Peyer's patch (tissue), 4 donors: Measurements from ENCODE around the gene DNER.

Source experiments
- CTCF ChIP-seq, 6 experiments: fragments of 450-650 bp in 4 of 6; fragments of 200-600 bp in 2 of 6; sonication (generic) in 1 of 6; IDR thresholded peaks; one replicate each; pipeline ENCODE4 v1.5.1; 2017 to 2019; ENCODE audit warnings: antibody characterized with exemption in 6 of 6, mild to moderate bottlenecking in 3 of 6, moderate library complexity in 1 of 6
- POLR2A ChIP-seq, 2 donors: fragments of 450-650 bp; IDR thresholded peaks; one replicate each; pipeline ENCODE4 v1.5.1; 2017; ENCODE audit warnings: antibody characterized with exemption in 2 of 2, mild to moderate bottlenecking in 2 of 2, moderate library complexity in 2 of 2

DNA sequence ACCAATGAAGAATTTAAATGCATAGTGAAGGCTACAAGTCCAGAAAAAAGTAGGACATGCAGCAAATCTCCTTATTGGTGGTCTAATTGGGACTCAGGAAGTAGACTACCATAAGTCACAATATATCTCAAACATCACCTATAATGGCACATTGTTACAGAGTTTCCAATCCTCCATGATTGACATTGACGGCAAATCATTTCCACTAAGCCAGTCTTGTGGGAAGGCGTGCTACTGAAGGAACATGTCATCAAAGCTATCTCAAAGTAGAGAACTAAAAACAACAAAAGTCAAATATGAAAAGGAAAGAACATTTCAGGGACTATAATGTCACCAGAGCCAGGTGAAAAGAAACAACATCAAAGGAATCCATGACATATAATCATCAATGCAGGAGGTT lies 276.9 kb downstream of the DNER start:
- TF ChIP-seq CTCF (IDR thresholded peaks at IDR 0.05) = no peak
- TF ChIP-seq POLR2A (IDR thresholded peaks at IDR 0.05) = no peak
